Panc1 (cell line): ENCODE measurements around the gene ABCC4.

Source experiments
- POLR2AphosphoS5 ChIP-seq: IDR thresholded peaks from 2 replicates; pipeline ENCODE4 v1.6.1; 2012; ENCODE audit warnings: mild to moderate bottlenecking, low read depth, low read length, moderate library complexity
- TF ChIP-seq, protein P1 (sequence below): fragments of 450-650 bp; IDR thresholded peaks from 2 replicates; pipeline ENCODE4 v1.5.1; 2017; ENCODE audit warnings: mild to moderate bottlenecking

DNA sequence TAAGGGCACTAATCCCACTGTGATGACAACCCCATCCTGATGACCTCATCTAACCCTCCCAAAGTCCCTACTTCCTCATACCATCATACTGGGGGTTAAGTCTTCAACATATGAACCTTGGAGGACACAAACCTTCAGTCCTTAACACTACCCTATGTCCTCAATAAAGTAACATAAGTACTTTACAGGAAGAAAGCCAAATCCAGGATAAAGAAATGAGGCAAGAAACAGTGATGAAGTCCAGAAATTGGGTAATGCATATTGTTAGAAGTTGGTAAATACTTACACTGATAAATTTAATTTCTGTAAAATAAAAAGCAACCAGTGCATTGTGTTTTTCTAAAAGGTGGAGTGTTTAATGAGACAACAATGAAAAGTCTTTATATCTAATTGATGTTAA, 304.1 kb downstream of the ABCC4 start:
- TF ChIP-seq, protein P1, sequence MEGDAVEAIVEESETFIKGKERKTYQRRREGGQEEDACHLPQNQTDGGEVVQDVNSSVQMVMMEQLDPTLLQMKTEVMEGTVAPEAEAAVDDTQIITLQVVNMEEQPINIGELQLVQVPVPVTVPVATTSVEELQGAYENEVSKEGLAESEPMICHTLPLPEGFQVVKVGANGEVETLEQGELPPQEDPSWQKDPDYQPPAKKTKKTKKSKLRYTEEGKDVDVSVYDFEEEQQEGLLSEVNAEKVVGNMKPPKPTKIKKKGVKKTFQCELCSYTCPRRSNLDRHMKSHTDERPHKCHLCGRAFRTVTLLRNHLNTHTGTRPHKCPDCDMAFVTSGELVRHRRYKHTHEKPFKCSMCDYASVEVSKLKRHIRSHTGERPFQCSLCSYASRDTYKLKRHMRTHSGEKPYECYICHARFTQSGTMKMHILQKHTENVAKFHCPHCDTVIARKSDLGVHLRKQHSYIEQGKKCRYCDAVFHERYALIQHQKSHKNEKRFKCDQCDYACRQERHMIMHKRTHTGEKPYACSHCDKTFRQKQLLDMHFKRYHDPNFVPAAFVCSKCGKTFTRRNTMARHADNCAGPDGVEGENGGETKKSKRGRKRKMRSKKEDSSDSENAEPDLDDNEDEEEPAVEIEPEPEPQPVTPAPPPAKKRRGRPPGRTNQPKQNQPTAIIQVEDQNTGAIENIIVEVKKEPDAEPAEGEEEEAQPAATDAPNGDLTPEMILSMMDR = no peak
- no peak for TF ChIP-seq POLR2AphosphoS5
